22Rv1 (cell line): ENCODE data around the gene SPACDR.

ENCODE experiments used
- ZFX ChIP-seq: fragments of 450-650 bp; IDR thresholded peaks from 2 replicates; pipeline ENCODE4 v1.6.1; 2017; ENCODE audit warnings: antibody characterized with exemption, borderline replicate concordance
- TF ChIP-seq, protein P1 (sequence below): fragments of 450-650 bp; IDR thresholded peaks from 2 replicates; pipeline ENCODE4 v1.5.1; 2017; ENCODE audit warnings: mild to moderate bottlenecking

DNA sequence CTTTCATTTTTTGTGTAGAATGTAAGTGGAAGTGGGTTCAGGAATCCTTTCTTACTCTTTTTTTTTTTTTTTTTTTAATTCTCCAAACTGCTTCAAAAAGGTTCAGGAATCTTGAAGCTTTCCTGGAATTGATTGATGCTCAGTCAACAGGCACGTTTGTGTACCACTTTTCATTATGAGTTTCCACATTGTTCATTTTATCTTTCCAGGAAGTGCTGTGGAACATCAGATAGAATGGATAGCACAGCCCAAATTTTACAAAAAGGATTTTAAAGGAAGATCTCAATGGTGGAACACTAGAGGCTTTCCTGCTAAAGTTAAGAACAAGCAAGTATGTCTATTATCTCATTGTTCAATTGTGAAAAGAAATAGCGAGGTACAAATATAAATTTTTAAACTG is 25.9 kb downstream of the SPACDR start:
- TF ChIP-seq, protein P1, sequence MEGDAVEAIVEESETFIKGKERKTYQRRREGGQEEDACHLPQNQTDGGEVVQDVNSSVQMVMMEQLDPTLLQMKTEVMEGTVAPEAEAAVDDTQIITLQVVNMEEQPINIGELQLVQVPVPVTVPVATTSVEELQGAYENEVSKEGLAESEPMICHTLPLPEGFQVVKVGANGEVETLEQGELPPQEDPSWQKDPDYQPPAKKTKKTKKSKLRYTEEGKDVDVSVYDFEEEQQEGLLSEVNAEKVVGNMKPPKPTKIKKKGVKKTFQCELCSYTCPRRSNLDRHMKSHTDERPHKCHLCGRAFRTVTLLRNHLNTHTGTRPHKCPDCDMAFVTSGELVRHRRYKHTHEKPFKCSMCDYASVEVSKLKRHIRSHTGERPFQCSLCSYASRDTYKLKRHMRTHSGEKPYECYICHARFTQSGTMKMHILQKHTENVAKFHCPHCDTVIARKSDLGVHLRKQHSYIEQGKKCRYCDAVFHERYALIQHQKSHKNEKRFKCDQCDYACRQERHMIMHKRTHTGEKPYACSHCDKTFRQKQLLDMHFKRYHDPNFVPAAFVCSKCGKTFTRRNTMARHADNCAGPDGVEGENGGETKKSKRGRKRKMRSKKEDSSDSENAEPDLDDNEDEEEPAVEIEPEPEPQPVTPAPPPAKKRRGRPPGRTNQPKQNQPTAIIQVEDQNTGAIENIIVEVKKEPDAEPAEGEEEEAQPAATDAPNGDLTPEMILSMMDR: no peak
- no peak for TF ChIP-seq ZFX
